DND-41 (cell line): Measurements from ENCODE around the gene TXNDC2.

Experiments used
- ATAC-seq: fragments of 200-7000 bp; cut with Tn5 transposase; 3 replicates; pipeline ENCODE4 v1.9.1; 2021; ENCODE audit warnings: low read depth; ENCODE audit not compliant: insufficient read depth
- DNase-seq: peaks from one replicate; pipeline ENCODE4 v3.0.0-alpha.2; 2020
- H2AFZ ChIP-seq: 2 replicates; pipeline ENCODE4 v1.6.0; 2012; ENCODE audit warnings: low read depth, low read length
- H3K27ac ChIP-seq: 2 replicates; pipeline ENCODE4 v1.5.1; 2012; ENCODE audit warnings: low read length, inconsistent platforms
- H3K27me3 ChIP-seq: fragments of 200-600 bp; sonication (generic); 2 replicates; pipeline ENCODE4 v1.6.0; 2012; ENCODE audit warnings: low read length, mild to moderate bottlenecking, inconsistent platforms; ENCODE audit not compliant: insufficient read depth, poor library complexity
- H3K36me3 ChIP-seq: 2 replicates; pipeline ENCODE4 v1.5.1; 2012; ENCODE audit warnings: low read length, inconsistent platforms; ENCODE audit not compliant: insufficient read depth
- H3K4me1 ChIP-seq: 2 replicates; pipeline ENCODE4 v1.5.1; 2012; ENCODE audit warnings: mild to moderate bottlenecking, low read length; ENCODE audit not compliant: insufficient read depth
- H3K4me2 ChIP-seq: 2 replicates; pipeline ENCODE4 v1.6.0; 2012; ENCODE audit warnings: mild to moderate bottlenecking, moderate library complexity, low read length, inconsistent platforms; ENCODE audit not compliant: insufficient read depth
- H3K4me3 ChIP-seq, 2 experiments: fragments of 200-600 bp in 1 of 2; shearing (Covaris generic) in 1 of 2; 2 replicates each; pipeline ENCODE4 v1.5.1; 2012 to 2016; ENCODE audit warnings: inconsistent platforms in 2 of 2, low read length in 2 of 2, mild to moderate bottlenecking in 2 of 2, low read depth in 1 of 2, moderate library complexity in 1 of 2
- H3K79me2 ChIP-seq: 2 replicates; pipeline ENCODE4 v1.6.0; 2012; ENCODE audit warnings: low read length, inconsistent platforms; ENCODE audit not compliant: insufficient read depth
- H3K9ac ChIP-seq: 2 replicates; pipeline ENCODE4 v1.6.0; 2012; ENCODE audit warnings: low read depth, mild to moderate bottlenecking, inconsistent platforms, low read length, moderate library complexity
- H3K9me3 ChIP-seq: 2 replicates; pipeline ENCODE4 v1.5.1; 2012; ENCODE audit warnings: low read length, moderate library complexity, mild to moderate bottlenecking, inconsistent platforms; ENCODE audit not compliant: insufficient read depth, severe bottlenecking
- H4K20me1 ChIP-seq: 2 replicates; pipeline ENCODE4 v1.6.0; 2012; ENCODE audit warnings: low read length; ENCODE audit not compliant: insufficient read depth
- CTCF ChIP-seq: IDR thresholded peaks from 2 replicates; pipeline ENCODE4 v1.5.1; 2012; ENCODE audit warnings: borderline replicate concordance, low read length, moderate library complexity, mild to moderate bottlenecking; ENCODE audit not compliant: poor library complexity, severe bottlenecking; ENCODE audit errors: extremely low read depth
- EZH2 ChIP-seq: IDR thresholded peaks from 3 replicates; pipeline ENCODE4 v1.6.1; 2012; ENCODE audit warnings: borderline replicate concordance, low read depth, mild to moderate bottlenecking, moderate library complexity, low read length, inconsistent platforms; ENCODE audit not compliant: severe bottlenecking

Gene TXNDC2

GRCh38 chr18:9925795-9926194 lies 40.0 kb downstream of the TXNDC2 start:
- Histone ChIP-seq H3K4me1 (peaks cover 24% of the 10 kb centered on the region), H2AFZ (no peak overlapping the region), H3K4me2 (no peak overlapping the region)

GRCh38 chr18:9926223-9926894 lies 40.6 kb downstream of the TXNDC2 start:
- Histone ChIP-seq H3K36me3 (0 out of 2 replicates have a peak, but pooled peaks cover 4% of the 10 kb centered on the region), H2AFZ (no peak overlapping the region), H3K9me3 (no peaks in the 10 kb centered on the region), H3K27me3 (no peaks in the 10 kb centered on the region), H3K4me2 (no peak overlapping the region), H3K4me1 (peaks cover 19% of the 10 kb centered on the region), H3K9ac (no peak overlapping the region), H3K79me2 (peaks cover 100% of the 10 kb centered on the region), H4K20me1 (peaks cover 92% of the 10 kb centered on the region), H3K4me3 (no peak overlapping the region), H3K27ac (no peak overlapping the region)
- no peak for DNase-seq
- no peak for TF ChIP-seq EZH2
- no peak for TF ChIP-seq CTCF
- ATAC-seq = no peak

More at GRCh38 chr18:9925795-9926194, 40.0 kb downstream of the TXNDC2 start:
- Histone ChIP-seq H3K36me3 (no peaks in the 10 kb centered on the region), H3K27ac (no peak overlapping the region), H3K9me3 (no peaks in the 10 kb centered on the region), H3K4me3 (no peak overlapping the region), H3K27me3 (no peaks in the 10 kb centered on the region), H3K9ac (no peak overlapping the region), H4K20me1 (peaks cover 92% of the 10 kb centered on the region), H3K79me2 (peaks cover 100% of the 10 kb centered on the region)
- no peak for TF ChIP-seq CTCF
- TF ChIP-seq EZH2 = no peak
- DNase-seq (no peak), ATAC-seq (no peak)

DNA sequence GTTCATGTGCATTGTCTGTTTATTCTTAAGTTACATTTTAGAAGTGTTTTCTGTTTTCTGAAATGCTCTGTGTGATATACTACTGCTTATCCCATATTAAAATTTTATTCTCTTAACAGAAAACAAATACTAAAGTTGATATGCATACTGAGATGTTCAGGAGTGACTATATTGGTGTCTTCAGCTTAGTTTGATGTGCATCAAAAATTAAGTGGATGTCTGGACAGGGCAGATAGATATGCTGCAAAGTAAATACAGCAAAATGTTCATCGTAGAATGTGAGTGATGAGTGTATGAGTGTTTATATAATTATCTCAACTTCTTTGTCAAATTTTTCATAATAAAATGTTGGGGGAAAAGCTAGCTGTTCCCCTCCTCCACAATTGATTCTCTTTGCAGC lies 41.2 kb downstream of the TXNDC2 start:
- H3K9me3 ChIP-seq = no peaks in the 10 kb centered on the region
- no peak overlapping the region for H3K27ac ChIP-seq
- no peaks in the 10 kb centered on the region for H3K27me3 ChIP-seq
- TF ChIP-seq EZH2 (no peak), CTCF (no peak)
- H3K9ac ChIP-seq = no peak overlapping the region
- H3K4me1 ChIP-seq = peaks cover 14% of the 10 kb centered on the region
- ATAC-seq (no peak), DNase-seq (no peak)
- H3K4me2 ChIP-seq = no peak overlapping the region
- no peak overlapping the region for H3K4me3 ChIP-seq
- no peak overlapping the region for H2AFZ ChIP-seq
- H3K36me3 ChIP-seq = peaks cover 10% of the 10 kb centered on the region; the same call in 1 of the 2 replicates
- H3K79me2 ChIP-seq = peaks cover 100% of the 10 kb centered on the region
- H4K20me1 ChIP-seq = peaks cover 92% of the 10 kb centered on the region
